22Rv1 (cell line): Measurements from ENCODE around the gene NOXA1.

Source experiments
- H3K27ac ChIP-seq: fragments of 450-650 bp; 2 replicates; pipeline ENCODE4 v1.5.1; 2017
- ZFX ChIP-seq: fragments of 450-650 bp; IDR thresholded peaks from 2 replicates; pipeline ENCODE4 v1.6.1; 2017; ENCODE audit warnings: antibody characterized with exemption, borderline replicate concordance
- TF ChIP-seq, protein P1 (sequence below): fragments of 450-650 bp; IDR thresholded peaks from 2 replicates; pipeline ENCODE4 v1.5.1; 2017; ENCODE audit warnings: mild to moderate bottlenecking

Gene NOXA1

DNA sequence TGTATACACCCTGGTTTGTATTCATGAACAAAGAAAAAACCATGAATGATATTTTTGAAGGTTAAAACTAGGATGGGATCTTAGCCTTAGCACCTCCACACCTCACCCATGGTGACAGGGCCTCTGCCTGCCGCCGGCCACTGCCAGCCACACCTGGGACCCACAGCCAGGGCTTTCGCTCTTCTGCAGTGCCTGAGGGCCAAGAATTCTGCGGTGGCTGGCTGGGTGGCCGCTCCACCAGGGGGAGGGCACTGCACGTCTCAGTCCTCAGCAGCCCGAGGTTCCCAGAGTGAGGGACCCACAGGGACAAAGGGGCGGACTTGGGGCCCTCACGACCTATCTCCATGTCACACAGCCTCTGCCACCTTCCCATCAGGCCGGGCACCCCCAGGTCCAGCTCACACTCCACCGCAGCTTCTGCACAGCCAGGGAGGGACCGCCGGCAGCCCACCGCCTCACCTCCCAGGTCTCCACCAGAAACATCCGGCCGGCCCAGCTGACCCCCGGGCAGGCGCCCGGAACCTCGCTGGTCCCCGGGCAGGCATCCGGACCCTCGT lies 7.1 kb upstream of the NOXA1 start:
- H3K27ac ChIP-seq = no peak overlapping the region
- TF ChIP-seq ZFX = no peak
- TF ChIP-seq, protein P1, sequence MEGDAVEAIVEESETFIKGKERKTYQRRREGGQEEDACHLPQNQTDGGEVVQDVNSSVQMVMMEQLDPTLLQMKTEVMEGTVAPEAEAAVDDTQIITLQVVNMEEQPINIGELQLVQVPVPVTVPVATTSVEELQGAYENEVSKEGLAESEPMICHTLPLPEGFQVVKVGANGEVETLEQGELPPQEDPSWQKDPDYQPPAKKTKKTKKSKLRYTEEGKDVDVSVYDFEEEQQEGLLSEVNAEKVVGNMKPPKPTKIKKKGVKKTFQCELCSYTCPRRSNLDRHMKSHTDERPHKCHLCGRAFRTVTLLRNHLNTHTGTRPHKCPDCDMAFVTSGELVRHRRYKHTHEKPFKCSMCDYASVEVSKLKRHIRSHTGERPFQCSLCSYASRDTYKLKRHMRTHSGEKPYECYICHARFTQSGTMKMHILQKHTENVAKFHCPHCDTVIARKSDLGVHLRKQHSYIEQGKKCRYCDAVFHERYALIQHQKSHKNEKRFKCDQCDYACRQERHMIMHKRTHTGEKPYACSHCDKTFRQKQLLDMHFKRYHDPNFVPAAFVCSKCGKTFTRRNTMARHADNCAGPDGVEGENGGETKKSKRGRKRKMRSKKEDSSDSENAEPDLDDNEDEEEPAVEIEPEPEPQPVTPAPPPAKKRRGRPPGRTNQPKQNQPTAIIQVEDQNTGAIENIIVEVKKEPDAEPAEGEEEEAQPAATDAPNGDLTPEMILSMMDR = no peak

DNA sequence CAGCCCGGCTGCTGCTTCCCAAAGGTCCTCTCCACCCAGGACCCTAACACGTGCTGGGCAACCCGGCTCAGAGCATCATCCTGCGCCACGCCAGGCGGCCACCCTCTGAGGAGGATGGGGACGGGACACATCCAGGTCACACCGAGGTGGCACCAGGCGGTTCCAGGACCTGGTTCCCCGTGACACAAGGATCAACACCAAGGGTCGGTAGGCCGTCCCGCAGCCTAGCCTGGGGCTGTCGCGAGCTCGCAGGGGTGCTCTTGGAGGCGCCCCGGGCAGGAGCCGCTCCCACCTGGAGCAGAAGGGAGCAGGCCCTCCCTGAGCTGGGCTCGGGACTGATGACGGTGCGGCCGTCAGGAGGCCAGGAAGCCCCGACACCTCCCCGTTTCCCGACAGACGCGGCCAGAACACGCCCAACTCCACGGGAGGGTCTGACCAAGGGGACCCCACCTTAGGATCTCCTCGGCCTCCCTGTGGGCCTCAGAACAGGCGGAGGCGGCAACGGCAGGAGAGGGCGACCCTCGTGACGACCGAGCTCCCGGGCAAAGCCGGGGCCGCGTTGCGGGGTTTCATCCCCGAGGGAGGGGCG lies 6.5 kb upstream of the NOXA1 start:
- no peak overlapping the region for H3K27ac ChIP-seq
- no peak for TF ChIP-seq ZFX
- TF ChIP-seq, protein P1 = no peak

DNA sequence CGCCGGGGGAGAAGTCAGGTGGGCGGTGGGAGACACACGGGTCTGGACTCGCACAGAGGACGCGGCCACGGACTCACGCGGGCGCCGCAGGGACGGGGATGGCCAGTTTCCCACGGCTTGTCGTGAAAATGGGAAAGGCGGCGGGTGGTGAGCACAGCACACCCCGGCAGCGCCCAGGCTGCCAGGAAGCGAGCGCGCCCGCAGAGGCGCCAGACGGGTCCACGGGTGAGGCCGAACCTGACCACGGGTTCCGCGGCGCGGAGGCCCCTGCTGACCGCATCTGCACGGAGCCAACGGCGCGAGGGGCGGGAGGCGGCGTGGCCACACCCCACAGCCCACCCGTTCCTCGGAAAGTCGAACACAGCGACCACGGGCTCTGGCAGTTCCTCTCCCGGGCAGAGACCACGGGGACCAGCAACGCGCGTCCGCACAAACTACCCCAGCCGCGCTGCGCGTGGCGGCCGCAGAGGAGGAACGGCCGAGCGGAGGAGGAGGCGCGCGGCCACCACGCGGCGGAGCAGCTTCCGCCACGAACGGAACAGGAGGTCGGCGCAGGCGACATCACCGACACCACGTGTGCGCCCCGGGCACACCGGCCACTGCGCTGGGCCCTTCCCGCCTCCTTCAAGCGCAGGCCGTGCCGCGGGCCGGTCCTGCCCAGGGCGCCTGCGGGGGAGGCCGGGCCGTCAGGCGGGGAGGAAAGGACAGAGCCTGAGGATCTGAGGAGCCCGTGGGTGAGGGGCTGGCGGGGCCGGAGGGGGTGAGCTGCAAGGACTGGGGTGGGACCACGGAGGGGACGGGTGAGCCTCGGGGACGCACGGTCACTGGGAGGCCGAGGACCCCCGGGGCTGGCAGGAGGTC lies 5.8 kb upstream of the NOXA1 start:
- no peak for TF ChIP-seq ZFX
- TF ChIP-seq, protein P1 = no peak
- H3K27ac ChIP-seq = no peak overlapping the region

DNA sequence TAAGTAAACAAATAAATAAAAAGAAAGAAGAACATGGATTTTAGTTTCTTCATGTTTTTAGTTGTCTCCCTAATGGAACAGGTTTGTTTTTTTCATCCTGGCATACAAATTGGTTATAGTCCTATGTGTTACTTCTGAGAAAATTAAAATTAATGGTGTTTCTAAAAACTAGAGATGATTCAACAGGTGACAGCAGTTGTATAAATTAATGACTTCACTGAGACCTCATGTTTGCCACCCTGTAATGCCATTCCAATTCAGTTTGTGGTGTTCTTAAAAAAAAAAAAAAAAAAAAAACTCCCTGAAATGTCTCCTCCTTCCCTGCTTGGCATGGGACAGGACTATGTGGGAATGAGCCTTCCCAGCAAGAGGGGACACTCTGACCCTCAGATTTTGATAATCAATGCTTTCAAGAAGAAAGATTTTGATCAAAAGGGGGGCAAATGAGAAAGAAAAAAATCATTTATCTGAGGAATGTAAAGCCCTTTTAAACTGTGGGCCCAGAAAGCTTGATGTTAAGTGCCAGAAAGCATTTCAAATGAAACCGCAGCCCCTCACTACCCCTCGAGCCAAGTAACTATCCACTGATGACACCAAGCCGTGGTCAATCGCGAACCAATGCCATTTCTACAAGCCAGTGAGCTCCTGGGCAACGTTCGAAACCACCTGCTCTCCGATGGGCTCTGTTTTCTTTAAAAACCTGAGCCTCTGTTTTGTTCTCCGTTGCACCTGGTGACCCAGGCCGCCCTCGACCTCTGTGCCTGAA lies 1.2 kb upstream of the NOXA1 start:
- TF ChIP-seq ZFX = no peak
- TF ChIP-seq, protein P1 = no peak
- H3K27ac ChIP-seq = peak overlapping the region; percentile 74

DNA sequence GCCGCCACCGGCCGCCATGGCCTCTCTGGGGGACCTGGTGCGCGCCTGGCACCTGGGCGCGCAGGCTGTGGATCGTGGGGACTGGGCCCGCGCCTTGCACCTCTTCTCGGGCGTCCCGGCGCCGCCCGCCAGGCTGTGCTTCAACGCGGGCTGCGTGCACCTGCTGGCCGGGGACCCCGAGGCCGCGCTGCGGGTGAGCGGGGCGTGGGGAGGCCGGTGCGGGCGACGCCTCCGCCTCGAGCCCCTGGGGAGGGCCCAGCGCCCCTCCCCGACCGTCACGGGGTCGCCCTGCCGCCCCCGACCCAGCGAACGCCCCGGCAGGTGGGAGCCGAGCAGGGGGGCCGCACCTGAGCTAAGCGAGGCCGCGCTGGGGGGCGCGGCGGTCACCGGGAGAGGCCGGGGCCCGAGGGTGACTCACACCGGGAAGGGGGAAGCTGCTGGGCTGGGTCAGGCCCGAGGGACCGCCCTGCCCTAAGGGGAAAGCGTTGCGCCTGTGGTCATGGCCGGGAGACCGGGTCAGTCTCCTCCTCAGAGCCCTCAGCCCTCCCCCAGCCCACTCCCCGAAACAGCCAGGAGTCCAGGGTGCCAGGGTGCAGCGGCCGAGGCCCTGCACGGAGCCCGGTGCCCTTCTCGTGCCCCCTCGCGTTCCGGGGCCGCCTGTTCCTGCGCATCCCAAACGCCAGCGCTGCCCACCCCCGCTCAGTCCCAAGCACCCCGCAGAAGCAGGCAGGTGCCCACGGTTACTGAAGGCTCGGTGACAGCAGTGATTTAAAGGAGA lies 510 bp downstream of the NOXA1 start:
- H3K27ac ChIP-seq = peak overlapping the region; percentile 74

DNA sequence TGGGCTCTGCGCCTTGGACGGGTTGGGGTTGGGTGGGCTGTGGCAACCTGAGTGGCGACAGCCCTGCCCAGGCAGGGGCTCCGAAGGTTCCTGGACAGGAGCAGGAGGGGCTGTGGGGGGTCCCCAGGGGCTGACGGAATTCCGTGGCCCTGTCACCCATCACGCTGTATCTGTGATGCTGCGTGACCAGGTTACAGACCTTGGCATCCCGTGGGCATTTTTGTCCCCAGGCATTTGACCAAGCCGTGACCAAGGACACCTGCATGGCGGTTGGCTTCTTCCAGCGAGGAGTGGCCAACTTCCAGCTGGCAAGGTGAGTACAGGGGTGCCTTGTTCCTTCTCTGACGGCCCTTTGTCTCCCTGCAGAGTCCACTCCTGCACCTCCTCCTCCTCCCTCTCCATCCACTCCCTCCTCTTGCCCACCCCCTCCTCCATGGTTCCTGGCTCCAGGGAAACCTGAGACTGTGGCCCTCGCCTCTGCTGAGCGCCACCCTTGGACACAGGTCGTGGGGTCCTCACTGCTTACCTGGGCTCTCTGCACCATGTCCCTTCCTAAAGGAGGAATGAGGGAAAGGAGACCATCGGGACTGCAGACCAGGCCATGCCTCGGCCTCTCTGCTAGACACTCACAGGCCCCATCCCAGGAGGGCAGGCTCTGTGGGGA lies 3.0 kb downstream of the NOXA1 start:
- no peak overlapping the region for H3K27ac ChIP-seq
- no peak for TF ChIP-seq ZFX
- TF ChIP-seq, protein P1 = no peak

More for the DNA sequence above, 510 bp downstream of the NOXA1 start:
- TF ChIP-seq, protein P1 = peak; percentile 83
- TF ChIP-seq ZFX = no peak
